Activated CD4-positive, CD25-positive, alpha-beta regulatory T cell treated with anti-CD3 and anti-CD28 coated beads, Interleukin-2, amount 50 U/mL, for 72 hours (primary cell): ENCODE data around the gene CAB39.

Source experiments
- DNase-seq: peaks from one replicate; pipeline ENCODE4 v3.0.0; 2021

The CAB39 gene

DNA sequence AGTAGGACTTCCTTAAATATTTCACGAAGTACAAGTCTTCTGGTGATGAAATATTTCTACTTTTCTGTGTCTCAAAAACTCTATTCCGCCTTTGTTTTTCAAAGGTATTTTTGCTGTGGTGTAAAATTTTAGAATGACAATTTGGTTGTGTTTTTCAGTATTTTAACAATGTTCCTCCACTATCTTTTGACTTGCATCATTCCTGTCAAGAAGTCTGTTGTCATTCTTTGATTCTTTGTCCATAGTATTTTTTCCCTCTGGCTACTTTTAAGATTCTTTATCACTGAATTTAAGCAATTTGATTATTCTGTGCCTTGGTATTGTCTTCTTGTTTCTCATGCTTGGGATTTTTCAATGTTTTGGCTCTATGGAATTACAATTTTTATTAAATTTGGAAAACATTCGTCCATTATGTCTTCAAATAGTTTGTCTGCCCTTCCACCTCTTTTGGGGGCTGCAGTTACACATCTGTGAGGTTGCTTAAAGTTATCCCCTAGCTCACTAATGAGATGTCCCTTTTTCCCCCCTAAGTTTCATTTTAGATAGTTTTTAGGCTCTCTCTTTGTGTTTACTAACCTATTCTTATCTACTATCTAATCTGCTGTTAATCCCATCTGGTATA, 76.0 kb downstream of the CAB39 start:
- DNase-seq: no peak

DNA sequence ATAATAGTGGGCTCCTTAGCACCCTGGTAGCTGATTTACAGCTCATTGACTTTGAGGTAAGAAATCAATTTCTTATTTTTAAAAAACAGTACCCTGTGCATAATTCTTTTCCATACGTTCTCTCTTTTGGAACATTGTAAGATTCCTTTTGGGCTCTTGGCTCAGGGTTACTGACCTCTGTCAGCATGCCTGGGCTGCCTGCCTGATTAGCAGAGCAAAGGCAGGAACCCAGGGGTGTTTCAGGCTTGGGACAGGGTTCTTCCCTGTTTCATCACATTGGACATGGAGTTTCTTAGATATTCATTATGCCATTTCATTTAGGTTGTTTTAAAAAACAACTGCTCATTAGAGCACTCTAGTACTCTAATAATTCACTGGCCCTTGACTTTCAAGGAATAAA, 78.3 kb downstream of the CAB39 start:
- no peak for DNase-seq

DNA sequence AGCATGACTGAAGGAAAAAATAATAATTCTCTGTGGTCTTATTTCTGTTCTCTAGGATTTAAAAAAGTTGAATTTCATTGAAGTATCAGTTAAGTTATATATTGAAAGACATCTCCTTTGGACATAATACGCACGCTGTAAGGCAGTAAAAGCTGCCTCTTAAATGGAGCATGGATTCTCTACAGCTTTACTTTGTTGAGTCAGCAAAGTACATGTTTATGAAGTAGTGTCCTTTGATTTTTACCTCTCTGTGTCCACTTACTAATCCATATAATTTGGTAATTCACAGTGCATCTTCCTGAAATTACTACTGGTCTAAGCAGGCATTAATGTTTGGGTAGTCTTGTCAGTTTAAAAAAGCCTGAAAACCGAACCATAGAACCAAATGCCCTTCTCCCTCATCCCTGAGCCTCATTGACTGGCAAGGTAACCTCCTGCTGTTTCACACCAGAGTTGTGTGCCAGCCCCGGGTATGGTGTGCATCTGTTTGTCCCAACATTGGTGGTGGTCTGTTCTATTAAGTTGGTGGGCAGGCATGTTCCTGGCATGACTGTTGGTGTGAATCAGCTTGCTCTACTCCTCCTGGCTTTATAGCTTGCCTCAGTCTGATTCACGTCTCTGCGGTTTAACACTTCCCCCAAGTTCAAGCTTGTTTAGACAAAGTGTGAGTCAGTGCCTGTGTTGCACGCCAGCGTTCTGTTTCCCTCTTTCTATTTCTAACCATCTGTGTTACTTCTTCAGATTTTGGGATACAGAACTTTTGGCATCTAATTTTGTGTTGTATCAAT, 81.1 kb downstream of the CAB39 start:
- peak; percentile 53 for DNase-seq

DNA sequence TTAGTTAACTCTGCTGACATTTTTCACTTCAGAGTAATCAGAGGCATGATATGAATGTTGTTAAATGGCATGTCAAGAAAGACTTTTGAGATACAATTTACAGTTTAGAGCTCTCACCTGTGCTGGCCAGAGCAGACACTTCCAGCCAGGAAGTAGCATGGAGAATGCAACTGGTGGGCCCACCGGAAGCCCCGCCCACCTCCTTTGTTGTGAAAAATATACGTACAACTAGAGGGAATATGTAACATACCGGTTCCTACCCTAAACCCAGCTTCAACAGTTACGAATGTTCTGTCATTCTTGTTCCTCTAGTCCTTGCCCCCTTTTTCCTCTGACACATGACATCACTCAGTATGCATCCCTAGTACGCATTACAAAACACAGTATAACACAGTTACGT, 81.9 kb downstream of the CAB39 start:
- DNase-seq: no peak

DNA sequence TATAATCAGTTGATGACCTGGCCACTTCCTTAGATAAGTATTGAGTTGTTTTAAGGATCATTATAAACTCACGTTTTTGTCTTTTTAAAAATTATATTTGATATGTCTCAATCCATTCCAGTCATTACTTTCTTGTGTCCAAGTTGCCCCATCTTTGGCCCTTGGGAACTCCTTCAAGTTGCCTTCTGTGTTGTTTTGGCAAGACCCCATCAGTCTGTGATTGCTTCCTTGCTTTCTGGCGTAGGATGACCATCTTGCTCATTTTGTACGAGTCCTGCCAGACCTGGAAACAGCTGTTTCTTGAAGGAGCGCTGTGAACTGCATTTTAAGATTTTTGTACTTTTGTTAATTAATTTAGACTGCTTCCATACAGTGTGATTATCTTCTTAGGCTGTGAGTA, 83.2 kb downstream of the CAB39 start:
- DNase-seq: no peak

DNA sequence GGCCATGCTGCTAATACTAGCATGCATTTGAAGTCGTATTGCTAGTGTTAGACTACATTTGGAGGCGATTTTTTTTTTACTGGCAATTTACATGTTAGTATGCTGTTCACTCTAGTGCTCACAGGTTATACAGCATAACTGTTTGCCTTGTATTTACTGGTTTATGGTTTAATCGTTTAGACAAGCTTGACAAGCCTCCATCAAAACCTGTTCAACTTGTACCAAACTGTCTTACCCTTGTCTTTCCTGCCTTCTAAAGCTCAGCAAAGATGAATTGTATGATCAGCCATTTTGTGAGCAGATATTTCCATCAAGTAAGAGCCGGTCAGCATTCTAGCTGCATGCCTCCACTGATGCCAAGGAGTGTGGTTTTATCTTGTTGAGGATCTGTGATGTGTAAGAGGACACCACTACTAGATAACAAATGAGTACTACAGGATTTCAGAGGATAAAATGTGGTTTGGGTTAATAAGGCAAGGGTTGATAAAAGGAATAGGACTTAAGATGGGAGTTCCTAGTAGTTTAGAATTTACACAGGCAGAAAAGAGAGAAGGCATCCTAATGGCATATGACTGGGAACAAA, 83.7 kb downstream of the CAB39 start:
- no peak for DNase-seq

DNA sequence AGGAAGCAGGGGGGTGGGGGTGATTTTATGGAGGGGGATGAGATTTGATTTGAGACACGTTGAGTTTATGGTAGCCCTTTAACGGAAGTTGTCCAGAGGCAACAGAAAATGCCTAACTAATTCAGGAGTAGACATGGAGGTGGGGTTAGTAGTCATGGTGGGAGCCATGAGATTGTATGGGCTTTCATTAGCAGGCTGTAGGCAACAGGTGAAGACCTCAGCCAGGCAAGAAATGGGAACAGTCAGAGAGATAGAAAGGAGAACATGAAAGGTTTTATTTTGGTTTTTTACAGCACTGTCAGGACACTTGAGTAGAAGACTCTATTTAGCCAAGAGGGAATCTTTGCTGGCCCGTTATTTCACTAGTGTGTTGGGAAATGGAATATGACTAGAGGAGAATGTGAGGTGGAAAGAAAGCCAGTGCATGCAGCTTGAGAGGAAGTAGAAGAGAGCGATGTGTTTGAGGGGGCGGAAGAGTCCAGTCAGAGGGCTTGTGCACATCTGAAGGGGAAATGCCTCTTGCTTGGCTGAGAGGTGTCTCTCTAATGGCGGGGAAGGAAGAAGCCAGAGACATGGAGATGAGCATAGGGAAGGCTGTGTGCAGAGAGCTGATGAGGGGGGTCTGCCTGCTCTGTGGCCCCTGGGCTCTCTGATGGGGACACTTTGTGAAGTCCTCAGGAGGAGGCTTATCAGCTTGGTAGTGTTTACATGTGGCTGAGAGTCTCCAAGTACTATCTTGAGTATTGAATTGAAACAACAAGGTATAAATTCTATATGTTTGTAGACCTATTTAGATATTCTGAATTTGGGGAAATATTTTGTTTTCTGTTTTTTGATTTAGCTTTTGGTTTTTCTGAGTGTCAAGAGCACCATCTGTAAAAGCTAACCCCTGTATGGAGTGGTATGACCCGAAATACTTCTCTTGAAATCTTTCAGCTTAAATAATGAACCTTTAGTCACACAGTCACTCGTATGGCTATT, 85.2 kb downstream of the CAB39 start:
- no peak for DNase-seq

DNA sequence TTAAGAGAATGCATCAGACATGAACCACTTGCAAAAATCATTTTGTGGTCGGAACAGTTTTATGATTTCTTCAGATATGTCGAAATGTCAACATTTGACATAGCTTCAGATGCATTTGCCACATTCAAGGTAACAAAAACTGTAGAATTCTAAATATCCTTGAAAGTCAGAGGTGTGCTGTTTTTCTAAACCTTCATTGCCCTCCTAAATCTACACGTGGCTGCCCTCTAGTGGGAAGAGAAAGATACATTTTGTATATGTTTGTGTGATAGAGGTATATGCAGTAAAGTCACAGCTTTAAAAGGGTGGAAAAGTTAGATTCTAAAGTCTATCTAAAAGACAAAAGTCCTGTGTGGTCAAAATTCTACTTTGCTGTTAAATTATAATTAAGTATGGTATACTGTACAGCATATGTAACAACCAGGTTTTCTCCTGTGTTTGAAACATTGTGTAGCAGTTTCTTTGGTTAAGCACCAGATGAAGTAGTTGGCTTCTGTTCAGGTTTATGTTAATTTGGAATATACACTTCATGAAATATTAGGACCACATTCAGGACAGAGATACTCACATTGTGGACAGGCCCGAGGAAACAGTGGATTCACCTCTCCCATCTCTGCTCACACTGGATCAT, 86.2 kb downstream of the CAB39 start:
- DNase-seq: no peak

DNA sequence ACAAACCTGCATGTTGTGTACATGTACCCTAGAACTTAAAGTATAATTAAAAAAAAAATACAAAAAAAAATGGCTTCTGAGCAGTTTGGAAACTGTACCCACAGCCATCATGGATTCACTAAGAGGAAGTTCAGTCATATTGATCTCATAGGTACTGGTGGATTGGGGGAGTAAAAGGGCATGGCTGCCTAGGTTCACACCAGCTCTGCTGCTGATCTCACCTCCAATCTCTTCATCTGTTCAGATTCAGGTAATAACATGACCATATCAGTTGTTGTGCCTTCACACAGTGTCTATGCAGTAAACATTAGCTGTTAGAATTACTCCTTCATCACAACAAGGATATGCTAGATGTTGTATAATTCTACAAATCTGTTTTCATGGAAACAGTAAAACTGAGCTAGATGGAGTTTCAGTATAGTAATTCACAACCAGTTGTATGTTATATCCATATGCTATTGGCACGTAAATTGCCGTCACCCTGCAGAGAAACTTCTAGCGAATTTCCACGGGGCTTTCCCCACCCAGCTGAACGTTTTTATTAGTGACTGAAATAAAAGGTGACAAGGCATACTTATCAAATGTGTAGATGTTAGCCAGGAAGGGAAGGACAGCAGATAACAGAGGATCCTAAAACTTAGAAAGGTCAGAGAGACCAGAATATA, 92.8 kb downstream of the CAB39 start:
- DNase-seq: no peak

DNA sequence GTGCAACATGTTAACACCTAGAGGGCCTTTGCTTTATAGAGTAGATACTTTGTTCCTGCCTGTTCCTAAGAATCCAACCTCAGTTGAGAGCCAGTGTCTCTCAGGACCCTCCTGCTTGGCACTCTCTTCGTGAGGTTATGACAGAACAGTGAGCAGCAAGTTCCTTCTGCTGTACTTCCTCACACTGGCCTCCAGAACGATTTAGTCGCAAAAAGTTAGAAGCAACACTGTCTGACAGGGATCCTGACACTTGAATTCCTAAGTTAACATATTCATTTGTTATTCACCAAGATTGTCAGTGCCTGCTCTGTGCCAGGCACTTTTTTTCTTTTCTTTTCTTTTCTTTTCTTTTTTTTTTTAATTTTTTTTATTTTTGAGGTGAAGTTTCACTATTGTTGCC, 95.1 kb downstream of the CAB39 start:
- DNase-seq: no peak

DNA sequence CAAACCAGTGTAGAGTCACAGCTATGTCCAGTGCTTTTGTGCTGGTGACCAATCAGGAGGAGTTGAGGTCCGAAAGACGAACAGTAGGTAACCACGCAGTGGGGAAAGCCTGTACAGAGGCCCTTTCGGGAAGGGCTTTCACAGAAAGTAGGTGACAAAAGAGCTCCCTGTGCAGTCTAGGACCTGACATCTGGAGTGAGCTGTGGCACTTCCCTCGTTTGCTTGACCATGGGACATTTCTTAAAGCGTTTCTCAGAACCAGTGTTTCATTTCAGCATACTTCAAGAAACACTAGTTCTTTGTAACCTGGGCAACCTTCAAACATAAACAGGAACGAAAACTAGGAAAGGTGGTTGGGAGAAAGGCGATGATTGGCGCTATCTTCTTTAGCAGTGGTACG, 96.4 kb downstream of the CAB39 start:
- DNase-seq: no peak

DNA sequence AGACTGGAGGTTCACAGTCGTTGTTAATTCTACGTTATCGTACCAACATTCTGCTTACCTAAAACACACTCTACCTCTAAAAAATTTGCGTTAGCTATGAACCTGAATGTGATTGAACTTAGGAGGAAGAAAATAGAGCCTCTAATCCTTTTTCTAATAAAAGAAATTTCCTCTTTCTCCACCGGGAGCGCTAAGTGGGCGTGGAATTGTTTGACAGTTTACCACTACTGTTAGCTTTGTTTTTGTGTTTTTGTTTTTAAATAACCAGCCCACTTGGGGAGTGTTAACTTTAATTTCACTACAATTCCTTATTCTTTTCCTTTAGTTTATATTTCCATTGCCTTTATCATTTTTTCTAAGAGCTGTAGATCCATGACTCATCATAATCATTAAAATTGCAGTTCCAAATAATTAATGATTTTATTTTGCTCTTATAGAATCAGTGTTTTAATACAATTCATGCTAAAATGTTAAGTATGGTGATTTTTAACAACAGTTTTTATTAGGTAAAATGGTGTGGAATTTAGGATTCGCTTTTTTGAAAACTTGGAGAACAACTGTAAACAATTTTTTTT, 97.1 kb downstream of the CAB39 start:
- no peak for DNase-seq

DNA sequence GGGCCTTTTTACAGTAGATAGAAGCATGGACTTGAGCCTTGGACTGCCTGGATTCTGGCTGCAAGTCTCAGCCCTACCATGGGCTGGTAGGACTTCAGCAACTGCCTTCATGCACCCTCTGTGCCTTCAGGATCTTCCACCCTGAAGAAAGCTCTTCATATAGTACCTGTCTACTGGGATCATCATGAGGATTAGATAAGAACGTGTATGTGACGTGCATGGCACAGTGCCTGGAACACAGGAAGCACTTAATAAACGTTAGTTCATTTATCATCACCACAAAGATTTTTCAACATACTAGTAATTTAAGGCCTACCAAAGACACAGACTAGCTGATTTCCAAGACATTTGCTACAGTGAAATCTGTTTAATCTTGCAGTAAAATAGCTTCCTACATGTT, 98.9 kb downstream of the CAB39 start:
- DNase-seq: no peak

DNA sequence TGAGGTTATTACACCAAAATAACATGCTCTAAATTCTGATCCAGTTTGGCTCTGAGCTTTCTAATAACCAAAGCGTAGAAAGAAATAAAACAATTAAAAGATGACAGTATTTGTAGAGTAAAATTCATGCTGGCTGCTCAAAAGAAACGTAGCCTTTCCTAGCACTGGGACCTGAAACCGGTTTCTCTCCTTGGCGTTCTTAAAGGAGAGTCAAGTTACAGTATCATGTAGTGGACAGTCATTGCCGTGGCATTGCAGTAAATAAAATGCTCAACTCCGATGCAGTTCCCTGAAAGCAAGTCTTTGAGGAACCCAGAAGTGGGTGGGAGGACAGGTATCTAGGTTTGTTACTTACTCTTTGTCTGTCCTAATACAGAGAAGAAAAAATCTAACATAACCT, 99.4 kb downstream of the CAB39 start:
- DNase-seq: no peak

DNA sequence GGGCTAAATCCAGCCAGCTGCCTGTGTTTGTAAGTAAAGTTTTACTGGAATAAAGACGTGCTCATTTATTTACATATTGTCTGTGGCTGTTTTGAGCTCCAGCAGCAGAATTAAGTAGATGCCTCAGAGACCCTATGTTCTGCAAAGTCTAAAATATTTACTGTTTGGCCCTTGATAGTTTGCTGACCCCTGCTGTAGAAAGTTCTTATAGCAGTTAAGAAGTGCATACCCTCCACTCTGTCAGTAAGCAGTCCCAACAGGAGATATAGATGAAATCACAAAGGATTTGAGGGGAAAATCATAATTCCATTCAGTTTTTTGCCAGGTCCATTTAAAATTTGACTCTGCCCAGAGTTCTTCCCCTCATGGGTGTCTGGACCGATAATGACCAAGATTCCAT, 102.0 kb downstream of the CAB39 start:
- DNase-seq: no peak

DNA sequence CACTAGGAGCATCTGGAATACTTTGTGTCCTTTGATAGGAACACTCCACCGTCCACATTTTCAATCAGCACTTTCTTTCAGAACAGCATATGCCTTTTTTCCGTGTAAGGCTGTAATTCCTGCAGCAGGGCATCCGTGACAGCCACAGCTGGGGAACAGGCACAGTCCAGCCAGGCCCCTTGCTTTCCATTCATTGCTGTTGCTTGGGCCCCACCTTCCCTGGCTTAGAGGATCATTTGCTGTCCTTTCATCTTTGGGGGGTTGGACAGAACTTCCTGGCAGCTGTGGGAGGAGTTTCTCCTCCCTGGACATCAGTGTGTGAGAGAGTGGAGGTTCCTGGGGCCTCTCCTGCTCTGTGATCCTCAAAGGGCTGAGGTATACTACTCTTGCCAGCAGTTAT, 102.4 kb downstream of the CAB39 start:
- no peak for DNase-seq

DNA sequence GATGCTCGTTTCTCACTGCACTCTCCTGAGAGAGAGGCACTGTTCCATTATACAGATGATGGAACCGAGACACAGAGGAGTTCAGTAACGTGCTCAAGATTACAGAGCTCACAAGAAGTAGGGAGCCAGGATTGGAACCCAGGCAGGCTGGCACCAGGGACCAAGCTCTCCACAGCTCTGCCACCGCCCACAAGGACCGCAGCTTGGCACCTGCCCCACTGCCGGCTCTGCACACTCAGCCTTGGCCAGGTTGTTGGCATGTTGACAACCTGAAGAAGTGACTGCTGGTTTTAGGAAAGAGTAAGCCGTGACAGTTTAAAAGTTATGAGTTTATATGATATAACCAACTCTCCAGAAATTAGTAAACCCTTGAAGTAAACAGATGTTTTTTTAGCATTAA, 104.1 kb downstream of the CAB39 start:
- no peak for DNase-seq

DNA sequence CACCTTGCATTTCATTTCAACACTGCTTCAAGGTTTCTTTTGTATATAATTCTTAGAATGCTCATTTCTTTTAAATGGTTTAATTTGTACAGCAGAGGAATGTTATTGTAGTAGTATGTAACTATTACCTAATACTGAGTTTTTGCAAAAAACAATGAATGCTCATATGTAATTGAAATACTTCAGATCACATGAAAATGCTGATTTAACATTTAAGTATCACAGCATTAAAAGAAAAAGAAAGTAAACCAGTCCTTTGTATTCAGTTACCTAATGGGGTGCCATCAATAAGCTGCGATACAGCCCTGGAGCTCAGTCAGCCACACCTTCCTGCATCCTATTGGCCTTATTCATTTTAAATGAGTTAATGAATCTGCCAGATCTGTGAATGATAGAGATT, 106.8 kb downstream of the CAB39 start:
- DNase-seq: no peak

DNA sequence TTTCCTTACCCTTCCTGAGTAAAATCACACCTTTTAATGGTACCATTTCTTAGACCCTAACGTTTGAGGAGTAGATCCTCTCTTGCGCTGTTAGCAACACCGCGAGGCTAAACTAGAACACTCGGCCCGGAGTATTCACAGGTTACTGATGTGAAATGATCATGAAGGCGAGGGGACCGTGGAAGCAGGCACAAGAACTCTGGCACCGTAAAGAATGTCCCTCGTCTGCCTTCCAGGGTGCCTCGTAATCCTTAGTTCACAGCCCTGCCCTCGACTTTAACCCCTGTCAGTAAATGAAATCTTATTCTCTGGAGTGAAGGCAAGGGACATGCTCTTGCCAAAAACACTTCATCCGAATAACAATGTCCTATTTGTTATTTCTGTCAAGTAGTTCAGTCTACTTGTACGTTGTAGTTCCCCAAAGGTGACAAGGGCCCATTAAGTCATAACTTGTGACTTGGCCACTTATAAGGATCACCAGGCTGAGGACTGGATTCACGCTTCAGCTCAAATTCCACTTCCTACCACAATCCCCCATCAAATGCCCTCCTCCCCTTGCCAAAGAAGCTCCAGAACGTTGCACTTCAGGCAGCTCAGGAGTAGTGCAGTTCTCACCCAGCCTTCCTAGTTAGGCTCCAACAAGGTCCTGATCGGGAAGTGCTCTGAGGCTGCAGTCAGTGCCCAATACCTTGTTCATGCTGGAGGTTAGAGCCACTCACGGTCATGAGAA, 108.8 kb downstream of the CAB39 start:
- no peak for DNase-seq

DNA sequence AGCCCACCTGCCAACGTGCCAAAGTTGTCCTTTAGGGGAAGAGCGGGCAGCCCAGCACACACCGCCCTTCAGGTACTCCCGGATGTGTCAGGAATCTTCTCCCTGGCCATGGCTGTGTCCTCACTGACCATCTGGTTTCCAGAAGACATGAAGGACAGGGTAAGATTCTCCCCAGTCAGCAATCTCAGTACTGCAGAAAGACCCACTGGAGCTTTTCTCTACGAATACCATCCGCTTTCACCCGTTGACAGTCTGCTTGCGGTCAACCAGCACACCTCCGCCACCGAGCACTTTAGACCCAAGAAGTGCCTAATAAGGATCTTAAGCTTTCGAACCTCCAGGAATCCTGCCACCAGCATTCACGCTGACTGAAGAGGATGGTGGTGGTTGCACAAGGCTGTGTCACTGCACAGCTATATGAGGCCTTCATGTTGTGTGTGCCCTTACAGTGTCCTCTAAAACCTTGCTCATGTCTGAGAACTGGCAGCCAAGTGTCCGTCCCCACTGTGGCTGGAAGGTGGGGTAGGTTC, 109.4 kb downstream of the CAB39 start:
- DNase-seq: no peak
